Adrenal gland (tissue), 12 donors: ENCODE data around the gene TKT. TPM values are rescaled to one million over a fixed set of nuclear protein-coding genes. Genes with fewer than 3 reads are reported as not detected.

ENCODE experiments used
- DNase-seq, 7 donors: peaks; one replicate each; pipeline ENCODE4 v3.0.0-alpha.2; 2019 to 2020
- H3K27ac ChIP-seq, 5 donors: fragments of 200-600 bp; sonication (generic) in 4 of 5; 1 replicate in 3 of 5; 2 replicates in 2 of 5; pipeline versions ENCODE4 v1.5.1 to v1.8.0; 2016 to 2020; ENCODE audit warnings: mild to moderate bottlenecking in 1 of 5
- H3K27me3 ChIP-seq: fragments of 200-600 bp; 2 replicates; pipeline ENCODE4 v1.8.0; 2021
- H3K36me3 ChIP-seq, 2 donors: fragments of 200-600 bp; replicated peaks in 1 of 2; 1 replicate in 1 of 2; 2 replicates in 1 of 2; pipeline versions ENCODE4 v1.5.1 to v1.8.0; 2018 to 2022
- H3K4me1 ChIP-seq, 2 donors: fragments of 200-600 bp; replicated peaks in 1 of 2; 1 replicate in 1 of 2; 2 replicates in 1 of 2; pipeline versions ENCODE4 v1.5.1 to v1.8.0; 2018 to 2021
- H3K4me3 ChIP-seq, 4 donors: fragments of 200-600 bp; sonication (generic) in 3 of 4; one replicate each; pipeline ENCODE4 v1.5.1; 2016 to 2018
- H3K9me3 ChIP-seq, 3 donors: fragments of 200-600 bp; sonication (generic) in 1 of 3; replicated peaks in 1 of 3; 1 replicate in 2 of 3; 2 replicates in 1 of 3; pipeline versions ENCODE4 v1.5.1 to v1.8.0; 2016 to 2021
- POLR2A ChIP-seq, 2 donors: fragments of 450-650 bp; IDR thresholded peaks; one replicate each; pipeline ENCODE4 v1.6.1; 2017; ENCODE audit warnings: antibody characterized with exemption in 2 of 2, mild to moderate bottlenecking in 2 of 2, moderate library complexity in 1 of 2
- WGBS, 4 donors: extraction: QIAGEN DNeasy Blood & Tissue Kit in 2 of 4; methylation state at CpG; one replicate each; pipeline versions ENCODE4 v1.1.5 to v1.1.7; 2013 to 2017; 5-methylcytosine and 5-hydroxymethylcytosine counted together
- intact Hi-C, 2 donors: fragments of 100-400 bp; cut with DNase I; formaldehyde crosslinking; loops; one replicate each; pipeline versions ENCODE4 v1.14.1 to v1.15.0; 2022 to 2023
- polyA plus RNA-seq, 3 donors: library from polyadenylated mRNA; stranded (reverse); fragments of 200-250 nt in 2 of 3; fragments of 350-450 nt in 1 of 3; fragmentation: Illumina TruSeq in 1 of 3; extraction: RNeasy Lipid Tissue Mini Kit (QIAGEN cat#74804) in 1 of 3; gene quantifications; one replicate each; pipeline ENCODE4 v1.2.3, GENCODE V29; 2013 to 2014
- total RNA-seq, 9 donors: library from RNA; depleted of rRNA in 4 of 9; stranded (reverse); fragments of >200 nt in 4 of 9; fragments of 120-200 nt in 1 of 9; fragmentation: NEBNext Ultra II Directional in 1 of 9; extraction: Animal tissue kit (Norgen Biotek cat#: 25700) in 1 of 9; gene quantifications; one replicate each; pipeline versions ENCODE4 v1.1.0 to v1.2.4, GENCODE V29; 2013 to 2023
- TF ChIP-seq, protein P1 (sequence below), 6 experiments: fragments of 450-650 bp in 4 of 6; fragments of 200-600 bp in 2 of 6; sonication (generic) in 1 of 6; IDR thresholded peaks; 1 replicate in 5 of 6; 2 replicates in 1 of 6; pipeline versions ENCODE4 v1.5.1 to v1.8.0; 2016 to 2021; ENCODE audit warnings: antibody characterized with exemption in 6 of 6, mild to moderate bottlenecking in 2 of 6, moderate library complexity in 1 of 6
- donor health status: healthy with polysubstance abuse.
- donor health status: Bipolar disorder and iron deficiency.
- donor health status: DM: yes; HTN: yes; CAD: no.
- donor health status: DM: no; HTN: no; CAD: no.
- donor health status: DM: no; HTN: no; CAD: no.
- donor health status: DM: yes; HTN: yes; CAD: no.

Gene TKT
- total and polyA plus RNA-seq, 12 donors = 131 to 516 (median 276) TPM

GRCh38 chr3:53260286-53260785, 4.5 kb upstream of the TKT start:
- Histone ChIP-seq H3K9me3 (no peaks in the 10 kb centered on the region), H3K4me3 (no peak overlapping the region), H3K36me3 (no peaks in the 10 kb centered on the region), H3K27ac (no peak overlapping the region), H3K4me1 (peaks cover 0 to 3% of the 10 kb centered on the region in 2 donors), H3K27me3 (no peaks in the 10 kb centered on the region)
- 78 to 93% (median 81%) methylated on average over 4 of the region's 4 CpGs for WGBS, 4 donors
- TF ChIP-seq, protein P1, sequence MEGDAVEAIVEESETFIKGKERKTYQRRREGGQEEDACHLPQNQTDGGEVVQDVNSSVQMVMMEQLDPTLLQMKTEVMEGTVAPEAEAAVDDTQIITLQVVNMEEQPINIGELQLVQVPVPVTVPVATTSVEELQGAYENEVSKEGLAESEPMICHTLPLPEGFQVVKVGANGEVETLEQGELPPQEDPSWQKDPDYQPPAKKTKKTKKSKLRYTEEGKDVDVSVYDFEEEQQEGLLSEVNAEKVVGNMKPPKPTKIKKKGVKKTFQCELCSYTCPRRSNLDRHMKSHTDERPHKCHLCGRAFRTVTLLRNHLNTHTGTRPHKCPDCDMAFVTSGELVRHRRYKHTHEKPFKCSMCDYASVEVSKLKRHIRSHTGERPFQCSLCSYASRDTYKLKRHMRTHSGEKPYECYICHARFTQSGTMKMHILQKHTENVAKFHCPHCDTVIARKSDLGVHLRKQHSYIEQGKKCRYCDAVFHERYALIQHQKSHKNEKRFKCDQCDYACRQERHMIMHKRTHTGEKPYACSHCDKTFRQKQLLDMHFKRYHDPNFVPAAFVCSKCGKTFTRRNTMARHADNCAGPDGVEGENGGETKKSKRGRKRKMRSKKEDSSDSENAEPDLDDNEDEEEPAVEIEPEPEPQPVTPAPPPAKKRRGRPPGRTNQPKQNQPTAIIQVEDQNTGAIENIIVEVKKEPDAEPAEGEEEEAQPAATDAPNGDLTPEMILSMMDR (IDR thresholded peaks at IDR 0.05) = no peak
- no peak for TF ChIP-seq POLR2A (IDR thresholded peaks at IDR 0.05)
- intact Hi-C loops = no loop called here
- no peak for DNase-seq

DNA sequence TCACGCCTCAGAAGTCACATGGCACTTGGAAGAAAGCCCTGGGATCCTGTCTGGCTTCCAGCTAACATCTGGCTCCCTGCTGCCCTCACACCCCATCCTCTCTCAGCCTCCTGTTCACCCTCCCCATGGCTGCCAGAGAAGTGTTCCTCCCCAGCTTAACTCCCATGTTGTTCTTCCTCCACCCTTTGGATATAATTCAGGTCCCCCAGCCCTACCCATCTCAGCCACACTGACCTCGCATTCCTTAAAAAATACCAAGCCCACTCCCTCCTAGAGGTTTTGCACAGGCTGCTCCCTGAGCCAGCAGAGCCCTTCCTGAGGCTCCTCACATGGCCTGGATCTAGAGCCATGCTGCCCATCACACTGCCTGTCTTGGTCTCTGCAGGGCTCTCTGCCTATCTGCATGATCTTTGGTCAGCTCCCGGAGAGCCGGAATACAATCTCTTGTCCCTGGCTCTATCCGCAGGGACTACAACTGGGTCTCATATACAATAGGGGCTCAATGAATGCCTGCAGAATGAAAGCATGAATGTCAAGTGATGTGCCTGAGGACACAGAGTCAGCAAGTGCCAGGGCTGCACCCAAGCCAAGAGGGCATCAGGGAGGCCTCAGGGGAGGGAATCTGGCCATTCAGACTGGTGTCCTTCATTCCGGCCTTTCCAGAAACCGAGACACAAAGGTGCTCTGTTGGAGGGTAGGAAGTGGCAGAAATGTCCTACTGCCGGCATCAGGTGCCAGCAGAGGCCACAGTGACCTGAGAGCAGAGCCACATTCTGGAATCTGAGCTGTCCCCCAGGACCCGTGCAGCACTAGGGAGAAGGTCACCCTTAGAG, 3.8 kb upstream of the TKT start:
- Histone ChIP-seq H3K27me3 (no peaks in the 10 kb centered on the region), H3K4me1 (peaks cover under 1 to 3% of the 10 kb centered on the region in 2 donors), H3K27ac (no peak overlapping the region), H3K4me3 (no peak overlapping the region), H3K9me3 (no peaks in the 10 kb centered on the region), H3K36me3 (no peaks in the 10 kb centered on the region)
- intact Hi-C loops = no loop called here
- WGBS, 4 donors = 73 to 84% (median 79%) methylated on average over 5 to 9 of the region's 9 CpGs
- TF ChIP-seq POLR2A (IDR thresholded peaks at IDR 0.05) = no peak
- TF ChIP-seq, protein P1 (IDR thresholded peaks at IDR 0.05) = no peak
- no peak for DNase-seq

GRCh38 chr3:53258600-53259426, 3.0 kb upstream of the TKT start:
- H3K27me3 ChIP-seq = no peaks in the 10 kb centered on the region
- peaks cover 8 to 9% of the 10 kb centered on the region in 2 donors for H3K4me1 ChIP-seq
- intact Hi-C loops = no loop called here
- H3K4me3 ChIP-seq = no peak overlapping the region
- DNase-seq = no peak
- H3K27ac ChIP-seq = no peak overlapping the region
- WGBS, 4 donors = 82 to 87% (median 84%) methylated on average over 8 of the region's 8 CpGs
- H3K36me3 ChIP-seq = no peaks in the 10 kb centered on the region
- H3K9me3 ChIP-seq = no peaks in the 10 kb centered on the region
- TF ChIP-seq POLR2A (IDR thresholded peaks at IDR 0.05) = no peak
- TF ChIP-seq, protein P1 (IDR thresholded peaks at IDR 0.05) = no peak

- Histone ChIP-seq H3K4me1 (peaks cover 19 to 22% of the 10 kb centered on the region in 2 donors), H3K36me3 (no peaks in the 10 kb centered on the region), H3K27ac (no peak overlapping the region), H3K4me3 (no peak overlapping the region), H3K9me3 (no peaks in the 10 kb centered on the region), H3K27me3 (no peaks in the 10 kb centered on the region)
- 100% methylated on average over 1 to 4 of the region's 4 CpGs for WGBS, 4 donors
- DNase-seq = no peak
- intact Hi-C loops = no loop called here
- TF ChIP-seq, protein P1 (IDR thresholded peaks at IDR 0.05) = no peak
- no peak for TF ChIP-seq POLR2A (IDR thresholded peaks at IDR 0.05)
Measured at GRCh38 chr3:53257465-53257864, 1.6 kb upstream of the TKT start.
